ENCODE data around the gene TSGA10. TPM values are rescaled to one million over a fixed set of nuclear protein-coding genes. Genes with fewer than 3 reads are reported as not detected.
A peak's percentile ranks its signal among the peaks of the same experiment; 100 is the strongest.
"Not testable (repeated sequence)": the region's sequence is repeated elsewhere in the genome, so short reads cannot be mapped to it uniquely, and the experiment has no call there.

The TSGA10 gene
- total RNA-seq, 1 experiment from 2014 or later, result 4.2 TPM

GRCh38 chr2:99067871-99068625 lies 86.7 kb downstream of the TSGA10 start:
- Histone ChIP-seq H3K4me3 (no peak overlapping the region), H3K36me3 (no peaks in the 10 kb centered on the region), H3K27ac (no peak overlapping the region), H3K27me3 (peaks cover 6% of the 10 kb centered on the region; the same call in 1 of the 2 replicates), H3K9me3 (replicated peaks) (no peaks in the 10 kb centered on the region), H3K4me1 (no peaks in the 10 kb centered on the region)
- DNase-seq, result no peak

GRCh38 chr2:99066075-99066958 lies 88.4 kb downstream of the TSGA10 start:
- peak in 1 of 2 experiments; percentile 46 for DNase-seq
- no peak overlapping the region for H3K4me3 ChIP-seq
- H3K9me3 ChIP-seq (replicated peaks), result no peaks in the 10 kb centered on the region
- H3K27me3 ChIP-seq, result peaks cover 6% of the 10 kb centered on the region; the same call in 1 of the 2 replicates
- no peaks in the 10 kb centered on the region for H3K4me1 ChIP-seq
- no peak overlapping the region for H3K27ac ChIP-seq
- no peaks in the 10 kb centered on the region for H3K36me3 ChIP-seq

DNA sequence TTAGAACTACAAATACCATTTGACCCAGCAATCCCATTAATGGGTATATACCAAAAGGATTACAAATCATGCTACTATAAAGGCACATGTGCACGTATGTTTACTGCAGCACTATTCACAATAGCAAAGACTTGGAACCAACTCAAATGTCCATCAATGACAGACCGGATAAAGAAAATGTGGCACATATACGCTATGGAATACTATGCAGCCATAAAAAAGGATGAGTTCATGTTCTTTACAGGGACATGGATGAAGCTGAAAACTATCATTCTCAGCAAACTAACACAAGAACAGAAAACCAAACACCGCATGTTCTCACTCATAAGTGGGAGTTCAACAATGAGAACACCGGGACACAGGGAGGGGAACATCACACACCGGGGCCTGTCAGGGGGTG lies 105.6 kb downstream of the TSGA10 start:
- not testable (repeated sequence) for H3K4me3 ChIP-seq; H3K4me1 ChIP-seq; H3K36me3 ChIP-seq; H3K27ac ChIP-seq; H3K27me3 ChIP-seq; DNase-seq; H3K9me3 ChIP-seq (replicated peaks)

DNA sequence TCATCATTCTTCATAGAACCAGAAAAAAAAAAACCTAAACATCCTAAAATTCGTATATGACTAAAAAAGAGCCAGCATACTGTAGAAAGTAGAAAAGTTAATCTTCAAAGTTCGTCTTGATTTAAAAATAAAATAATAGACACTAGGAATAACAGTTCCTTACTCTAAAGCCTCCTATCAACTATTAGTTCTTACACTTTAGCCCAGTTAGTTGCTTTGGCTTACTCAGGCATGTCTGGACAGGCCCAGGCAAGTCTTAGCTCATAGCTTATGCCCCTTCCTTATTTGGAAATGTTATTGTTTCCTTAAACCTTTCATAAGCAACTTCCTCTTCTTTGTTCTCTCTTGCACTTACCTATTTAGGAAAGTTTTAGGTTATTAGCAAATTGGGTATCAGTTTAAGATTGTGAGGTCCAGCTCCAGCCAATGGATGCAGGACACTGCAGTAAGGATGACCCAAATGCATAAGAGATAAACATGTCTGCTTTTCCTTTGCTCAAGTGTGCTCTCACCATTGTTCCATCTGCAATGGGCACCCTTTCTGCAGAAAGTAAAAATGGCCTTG lies 113.9 kb downstream of the TSGA10 start:
- not testable (repeated sequence) for H3K36me3 ChIP-seq; DNase-seq; H3K27ac ChIP-seq; H3K4me3 ChIP-seq; H3K4me1 ChIP-seq; H3K9me3 ChIP-seq (replicated peaks); H3K27me3 ChIP-seq

- Histone ChIP-seq H3K36me3 (no peaks in the 10 kb centered on the region), H3K9me3 (replicated peaks) (no peaks in the 10 kb centered on the region), H3K27ac (no peak overlapping the region), H3K4me3 (no peak overlapping the region), H3K4me1 (no peaks in the 10 kb centered on the region; the same call in 1 of the 2 replicates), H3K27me3 (no peaks in the 10 kb centered on the region)
- DNase-seq, result no peak
These were observed 118.8 kb downstream of the TSGA10 start for GRCh38 chr2:99035920-99036319.

DNA sequence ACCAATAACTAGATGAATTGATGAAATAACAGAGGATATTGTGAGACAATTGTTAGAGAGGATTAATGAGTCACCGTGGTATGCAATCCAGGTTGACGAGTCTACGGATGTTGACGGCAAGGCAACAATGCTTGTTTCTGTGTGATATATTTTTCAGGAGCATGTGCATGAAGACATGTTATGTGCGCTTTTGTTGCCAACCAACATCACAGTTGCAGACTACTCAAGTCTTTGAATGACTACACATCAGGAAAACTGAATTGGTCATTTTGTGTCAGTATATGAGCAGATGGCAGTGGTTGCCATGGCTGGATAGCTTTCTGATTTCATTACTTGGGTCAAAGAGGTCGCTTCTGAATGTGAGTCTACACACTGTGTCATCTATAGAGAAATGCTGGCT lies 122.0 kb downstream of the TSGA10 start:
- no peak for DNase-seq
- H3K27me3 ChIP-seq, result no peaks in the 10 kb centered on the region
- H3K27ac ChIP-seq, result no peak overlapping the region
- no peaks in the 10 kb centered on the region for H3K36me3 ChIP-seq
- H3K4me3 ChIP-seq, result no peak overlapping the region
- no peaks in the 10 kb centered on the region for H3K4me1 ChIP-seq
- H3K9me3 ChIP-seq (replicated peaks), result no peaks in the 10 kb centered on the region

- no peak overlapping the region for H3K27ac ChIP-seq
- no peak overlapping the region for H3K4me3 ChIP-seq
- no peak for DNase-seq
- H3K4me1 ChIP-seq, result no peaks in the 10 kb centered on the region
- no peaks in the 10 kb centered on the region for H3K36me3 ChIP-seq
- no peaks in the 10 kb centered on the region for H3K9me3 ChIP-seq (replicated peaks)
- no peaks in the 10 kb centered on the region for H3K27me3 ChIP-seq
These were observed 122.7 kb downstream of the TSGA10 start for GRCh38 chr2:99032001-99032400.

DNA sequence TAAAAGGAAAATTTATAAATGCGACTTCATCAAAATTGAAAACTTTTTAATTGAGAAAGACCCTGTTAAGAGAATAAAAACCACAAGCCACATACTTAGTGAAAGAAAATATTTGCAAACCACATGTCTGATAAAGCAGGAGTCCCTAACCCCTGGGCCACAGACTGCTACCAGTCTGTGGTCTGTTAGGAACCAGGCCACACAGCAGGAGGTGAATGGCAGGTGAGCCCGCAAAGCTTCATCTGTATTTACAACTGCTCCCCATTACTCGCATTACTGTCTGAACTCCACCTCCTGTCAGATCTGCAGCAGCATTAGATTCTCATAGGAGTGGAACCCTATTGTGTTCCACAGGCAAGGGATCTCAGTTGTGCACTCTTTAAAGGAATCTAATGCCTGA lies 123.3 kb downstream of the TSGA10 start:
- H3K27me3 ChIP-seq, result no peaks in the 10 kb centered on the region
- peak in 1 of 2 experiments; percentile 2 for DNase-seq
- no peaks in the 10 kb centered on the region for H3K36me3 ChIP-seq
- H3K4me3 ChIP-seq, result no peak overlapping the region
- no peak overlapping the region for H3K27ac ChIP-seq
- no peaks in the 10 kb centered on the region for H3K4me1 ChIP-seq
- no peaks in the 10 kb centered on the region for H3K9me3 ChIP-seq (replicated peaks)

- Histone ChIP-seq H3K4me1 (no peaks in the 10 kb centered on the region), H3K9me3 (replicated peaks) (no peaks in the 10 kb centered on the region), H3K4me3 (no peak overlapping the region), H3K27ac (no peak overlapping the region), H3K36me3 (no peaks in the 10 kb centered on the region), H3K27me3 (no peaks in the 10 kb centered on the region)
- DNase-seq, result no peak
These were observed 126.2 kb downstream of the TSGA10 start for GRCh38 chr2:99028558-99028957.

DNA sequence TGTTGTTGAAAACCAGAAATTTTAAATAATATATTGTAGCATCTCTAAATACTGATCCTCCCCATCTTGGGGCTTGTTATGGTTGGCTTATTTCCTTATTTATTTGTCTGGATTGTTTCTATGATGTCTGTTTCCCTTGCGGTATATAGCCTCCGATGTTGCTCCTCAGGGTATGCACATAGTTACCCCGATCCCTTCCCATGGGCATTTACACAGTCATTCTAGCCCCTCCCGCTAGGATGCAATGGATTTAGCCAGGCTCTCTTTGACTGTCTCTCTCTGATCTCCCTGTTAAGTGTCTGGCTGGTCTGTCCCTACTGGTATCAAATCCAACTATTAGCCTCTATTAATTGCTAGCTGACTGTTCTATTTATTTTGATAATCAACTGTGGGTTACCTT lies 126.9 kb downstream of the TSGA10 start:
- H3K36me3 ChIP-seq, result no peaks in the 10 kb centered on the region
- H3K4me1 ChIP-seq, result no peaks in the 10 kb centered on the region
- no peak overlapping the region for H3K27ac ChIP-seq
- DNase-seq, result no peak
- no peaks in the 10 kb centered on the region for H3K27me3 ChIP-seq
- no peaks in the 10 kb centered on the region for H3K9me3 ChIP-seq (replicated peaks)
- H3K4me3 ChIP-seq, result no peak overlapping the region

DNA sequence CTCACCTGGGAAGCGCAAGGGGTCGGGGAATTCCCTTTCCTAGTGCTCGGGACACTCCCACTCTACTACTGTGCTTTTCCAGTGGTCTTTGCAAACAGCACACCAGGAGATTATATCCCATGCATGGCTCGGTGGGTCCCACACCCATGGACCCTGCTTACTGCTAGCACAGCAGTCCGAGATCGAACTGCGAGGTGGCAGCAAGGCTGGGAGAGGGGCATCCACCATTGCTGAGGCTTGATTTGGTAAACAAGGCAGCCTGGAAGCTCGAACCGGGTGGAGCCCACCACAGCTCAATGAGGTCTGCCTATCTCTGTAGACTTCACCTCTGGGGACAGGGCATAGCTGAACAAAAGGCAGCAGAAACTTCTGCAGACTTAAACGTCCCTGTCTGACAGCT lies 154.0 kb downstream of the TSGA10 start:
- no peak overlapping the region for H3K27ac ChIP-seq
- DNase-seq, result no peak
- no peaks in the 10 kb centered on the region for H3K36me3 ChIP-seq
- no peak overlapping the region for H3K4me3 ChIP-seq
- H3K27me3 ChIP-seq, result no peaks in the 10 kb centered on the region
- H3K9me3 ChIP-seq (replicated peaks), result 0 out of 2 replicates have a peak, but pooled peaks cover 4% of the 10 kb centered on the region
- H3K4me1 ChIP-seq, result no peaks in the 10 kb centered on the region

DNA sequence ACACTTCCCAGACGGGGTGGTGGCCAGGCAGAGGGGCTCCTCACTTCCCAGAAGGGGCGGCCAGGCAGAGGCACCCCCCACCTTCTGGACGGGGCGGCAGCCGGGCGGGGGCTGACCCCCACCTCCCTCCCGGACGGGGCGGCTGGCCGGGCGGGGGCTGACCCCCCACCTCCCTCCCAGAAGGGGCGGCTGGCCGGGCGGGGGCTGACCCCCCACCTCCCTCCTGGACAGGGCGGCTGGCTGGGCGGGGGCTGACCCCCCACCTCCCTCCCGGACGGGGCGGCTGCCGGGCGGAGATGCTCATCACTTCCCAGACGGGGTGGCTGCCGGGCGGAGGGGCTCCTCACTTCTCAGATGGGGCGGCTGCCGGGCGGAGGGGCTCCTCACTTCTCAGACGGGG lies 166.0 kb downstream of the TSGA10 start:
- not testable (repeated sequence) for H3K4me1 ChIP-seq; DNase-seq; H3K27ac ChIP-seq; H3K9me3 ChIP-seq (replicated peaks); H3K27me3 ChIP-seq; H3K36me3 ChIP-seq; H3K4me3 ChIP-seq

GRCh38 chr2:98985905-98986666 lies 168.7 kb downstream of the TSGA10 start:
- Histone ChIP-seq H3K27me3 (no peaks in the 10 kb centered on the region), H3K4me1 (no peaks in the 10 kb centered on the region), H3K4me3 (no peak overlapping the region), H3K9me3 (replicated peaks) (no peaks in the 10 kb centered on the region), H3K27ac (no peak overlapping the region), H3K36me3 (no peaks in the 10 kb centered on the region)
- no peak for DNase-seq

DNA sequence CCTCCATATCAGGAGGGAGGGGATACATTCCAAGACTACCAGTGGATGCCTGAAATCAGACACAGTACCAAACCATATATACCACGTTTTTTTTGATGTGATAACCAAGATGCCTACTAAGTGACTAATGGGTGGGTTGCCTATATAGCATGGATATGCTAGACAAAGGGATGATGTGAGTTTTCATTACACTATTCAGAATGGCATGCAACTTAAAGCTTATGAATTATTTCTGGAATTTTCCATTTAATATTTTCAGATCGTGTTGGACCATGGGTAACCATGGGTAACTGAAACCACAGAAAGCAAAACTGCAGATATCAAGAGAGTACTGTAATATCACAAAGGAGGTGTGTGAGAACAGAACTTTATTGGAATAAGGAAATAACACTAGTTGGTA lies 179.1 kb downstream of the TSGA10 start:
- Histone ChIP-seq H3K4me1 (no peaks in the 10 kb centered on the region), H3K36me3 (no peaks in the 10 kb centered on the region), H3K27me3 (no peaks in the 10 kb centered on the region), H3K27ac (no peak overlapping the region), H3K4me3 (no peak overlapping the region), H3K9me3 (replicated peaks) (peaks cover 4% of the 10 kb centered on the region; the same call in 1 of the 2 replicates)
- no peak for DNase-seq

Measured in SJCRH30 (cell line).